Measurements from ENCODE around the gene PSMC1. TPM values are rescaled to one million over a fixed set of nuclear protein-coding genes. Genes with fewer than 3 reads are reported as not detected.

Gene PSMC1
- total and polyA plus RNA-seq, 2 experiments from 2014 or later: 112 to 139 TPM

GRCh38 chr14:90278199-90279175 lies 22.1 kb downstream of the PSMC1 start:
- H3K27ac Mint-ChIP-seq: no peak overlapping the region
- no peaks in the 10 kb centered on the region for H3K9me3 Mint-ChIP-seq
- no peak overlapping the region for H3K4me3 ChIP-seq
- no peak overlapping the region for H3K4me2 ChIP-seq
- no peak overlapping the region for H3K27ac ChIP-seq (ENCODE audit: low read depth)
- H3K4me3 Mint-ChIP-seq: no peak overlapping the region
- no peaks in the 10 kb centered on the region for H3K4me1 ChIP-seq (ENCODE audit: insufficient read depth)
- H3K36me3 ChIP-seq (ENCODE audit: insufficient read depth): no peaks in the 10 kb centered on the region
- peaks cover 7% of the 10 kb centered on the region for H3K27me3 Mint-ChIP-seq (ENCODE audit: insufficient read depth, low read depth, poor library complexity)
- H2AFZ ChIP-seq: no peak overlapping the region
- no peaks in the 10 kb centered on the region for H3K27me3 ChIP-seq (ENCODE audit: insufficient read depth)
- no peaks in the 10 kb centered on the region for H3K4me1 Mint-ChIP-seq
- no peaks in the 10 kb centered on the region for H3K79me2 ChIP-seq (replicated peaks; ENCODE audit: insufficient read depth)
- peaks cover 14% of the 10 kb centered on the region; the same call in 2 of the 3 replicates for H3K36me3 Mint-ChIP-seq (ENCODE audit: low read depth)
- no peaks in the 10 kb centered on the region for H4K20me1 ChIP-seq (replicated peaks; ENCODE audit: insufficient read depth)
- H3K9me2 ChIP-seq (ENCODE audit: insufficient read depth): no peaks in the 10 kb centered on the region
- TF ChIP-seq REST (IDR thresholded peaks at IDR 0.05; ENCODE audit: unreplicated experiment) (no peak), EZH2 (IDR thresholded peaks at IDR 0.05; ENCODE audit: low read depth, unreplicated experiment) (no peak), POLR2AphosphoS5 (IDR thresholded peaks at IDR 0.05; ENCODE audit: low read depth) (no peak), ZNF462 (CRISPR knock-in tag; IDR thresholded peaks at IDR 0.05) (no peak), CREB1 (CRISPR knock-in tag; IDR thresholded peaks at IDR 0.05; ENCODE audit: low read depth) (no peak), STAT1 (IDR thresholded peaks at IDR 0.05; ENCODE audit: unreplicated experiment) (no peak), NANOG (IDR thresholded peaks at IDR 0.05; ENCODE audit: borderline replicate concordance) (no peak), ETS1 (IDR thresholded peaks at IDR 0.05) (no peak), ZNF331 (CRISPR knock-in tag; IDR thresholded peaks at IDR 0.05; ENCODE audit: low read depth) (no peak), JUNB (IDR thresholded peaks at IDR 0.05; ENCODE audit: unreplicated experiment) (no peak)
- ATAC-seq: no peak
- no peak for DNase-seq (ENCODE audit: low spot score)
- no peaks in the 10 kb centered on the region for H3F3A ChIP-seq (replicated peaks; ENCODE audit: low read depth)

Data from GM23338 (cell line).